ENCODE results near the gene MMRN1.

The MMRN1 gene

DNA sequence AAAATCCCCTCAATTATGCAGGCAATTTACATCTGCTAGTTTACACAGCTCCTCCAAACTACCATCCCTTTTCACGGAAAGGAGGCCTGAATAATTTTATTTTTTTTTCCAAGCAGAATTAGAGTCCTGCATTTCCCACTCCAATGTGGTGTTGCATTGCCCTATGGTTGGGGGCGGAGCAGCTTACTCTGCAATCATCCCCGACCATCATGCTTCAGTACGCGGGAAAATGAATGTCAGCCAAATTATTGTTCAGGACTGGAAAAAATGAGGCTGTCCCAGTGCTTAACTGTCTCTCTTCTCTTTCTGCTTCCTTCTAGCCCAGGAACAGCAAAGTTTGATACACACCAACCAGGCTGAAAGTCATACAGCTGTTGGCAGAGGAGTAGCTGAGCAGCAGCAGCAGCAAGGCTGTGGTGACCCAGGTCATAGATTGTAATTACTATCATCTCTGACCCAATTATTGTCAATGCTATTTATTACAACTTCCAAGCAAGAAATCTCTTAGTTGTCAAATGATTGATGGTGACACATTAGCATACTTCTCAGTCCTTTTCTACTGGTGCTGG, 28.3 kb downstream of the MMRN1 start:
- H3K27ac ChIP-seq: no peak overlapping the region
- CTCF ChIA-PET: interaction anchor here (0.6 kb wide), 1 partner anchor 183 kb away, joined by 7 read pairs; no protein-coding TSS in a partner anchor
- no peak for TF ChIP-seq CTCF (conservative IDR thresholded peaks at IDR 0.05; ENCODE audit: low read depth)
- POLR2A ChIA-PET (ENCODE audit: low non-redundant PET): no interaction called here
- DNase-seq (ENCODE audit: low spot score): no peak

DNA sequence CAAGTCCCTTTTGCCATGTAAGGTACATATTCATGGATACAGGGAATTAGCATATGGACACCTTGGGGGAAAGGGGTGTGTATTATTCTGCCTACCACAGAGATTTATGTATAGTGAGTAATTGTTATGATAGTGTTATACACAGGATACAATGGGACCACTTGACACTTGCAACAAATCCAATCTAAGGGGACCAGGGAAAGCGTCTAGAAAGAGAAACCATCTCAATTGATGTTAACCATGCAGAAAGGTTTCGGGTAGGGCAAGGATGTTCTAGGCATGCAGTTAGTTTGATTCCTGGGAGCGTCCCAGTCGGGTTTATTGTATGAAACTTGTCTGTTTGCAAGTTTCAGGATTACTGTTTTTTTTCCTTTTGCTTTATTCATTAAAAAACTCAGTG, 34.2 kb downstream of the MMRN1 start:
- CTCF ChIA-PET: interaction anchor here (0.7 kb wide), 1 partner anchor 285 kb away, joined by 4 read pairs; no protein-coding TSS in a partner anchor
- H3K27ac ChIP-seq: no peak overlapping the region
- POLR2A ChIA-PET (ENCODE audit: low non-redundant PET): no interaction called here
- no peak for TF ChIP-seq CTCF (conservative IDR thresholded peaks at IDR 0.05; ENCODE audit: low read depth)
- DNase-seq (ENCODE audit: low spot score): no peak

- DNase-seq (ENCODE audit: low spot score): no peak
- no peak for TF ChIP-seq CTCF (conservative IDR thresholded peaks at IDR 0.05; ENCODE audit: low read depth)
- ChIA-PET POLR2A (ENCODE audit: low non-redundant PET) (no interaction called here), CTCF (interaction anchor here (0.5 to 0.7 kb wide), 2 partner anchors 14 to 286 kb away, joined by 4 read pairs; no protein-coding TSS in a partner anchor)
- no peak overlapping the region for H3K27ac ChIP-seq
Measured at GRCh38 chr4:89929425-89930159, 34.9 kb downstream of the MMRN1 start.

DNA sequence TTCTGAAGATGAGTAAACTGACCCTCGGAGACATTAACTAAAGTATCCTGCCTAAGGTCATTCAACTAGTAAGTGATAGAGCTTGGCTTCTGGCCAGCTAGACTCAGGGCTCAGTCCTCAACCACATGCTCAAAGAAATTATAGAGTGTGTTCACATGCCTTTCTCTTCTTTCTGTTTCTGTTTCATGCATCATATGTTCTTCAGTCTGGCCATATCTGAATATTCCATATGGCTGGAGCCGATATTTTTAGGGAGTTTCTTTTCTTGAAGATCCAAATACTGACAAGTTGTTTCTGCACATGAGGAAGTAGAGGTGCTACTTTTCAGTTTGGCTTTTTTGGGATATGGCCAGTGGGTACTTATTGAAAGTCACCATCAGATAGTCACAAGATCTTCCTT, 44.9 kb downstream of the MMRN1 start:
- POLR2A ChIA-PET (ENCODE audit: low non-redundant PET): no interaction called here
- TF ChIP-seq CTCF (conservative IDR thresholded peaks at IDR 0.05; ENCODE audit: low read depth): no peak
- CTCF ChIA-PET: interaction anchor here (0.8 kb wide), 1 partner anchor 9 kb away, joined by 3 read pairs; no protein-coding TSS in a partner anchor
- no peak overlapping the region for H3K27ac ChIP-seq
- DNase-seq (ENCODE audit: low spot score): no peak

DNA sequence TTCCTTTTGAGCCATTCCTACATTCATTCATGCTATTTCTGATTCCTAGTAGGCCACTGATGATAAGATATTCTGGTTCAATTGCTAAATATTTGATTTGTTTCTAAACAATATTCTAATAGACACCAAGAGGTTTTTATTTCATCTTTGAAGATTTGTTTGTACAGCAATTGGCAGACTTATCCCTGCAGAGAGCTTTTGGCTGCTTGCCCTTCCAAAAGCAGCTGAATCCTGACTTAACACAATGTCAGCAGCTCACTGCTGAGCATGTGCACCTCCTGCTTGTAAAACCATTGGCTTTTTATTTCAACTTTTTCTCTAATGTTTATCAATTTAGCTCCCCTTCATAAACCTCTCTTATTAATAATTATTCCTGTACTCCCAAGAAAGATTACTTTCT, 45.3 kb downstream of the MMRN1 start:
- ChIA-PET POLR2A (ENCODE audit: low non-redundant PET) (no interaction called here), CTCF (interaction anchor here (0.8 kb wide), 1 partner anchor 9 kb away, joined by 3 read pairs; no protein-coding TSS in a partner anchor)
- H3K27ac ChIP-seq: no peak overlapping the region
- no peak for TF ChIP-seq CTCF (conservative IDR thresholded peaks at IDR 0.05; ENCODE audit: low read depth)
- DNase-seq (ENCODE audit: low spot score): no peak

DNA sequence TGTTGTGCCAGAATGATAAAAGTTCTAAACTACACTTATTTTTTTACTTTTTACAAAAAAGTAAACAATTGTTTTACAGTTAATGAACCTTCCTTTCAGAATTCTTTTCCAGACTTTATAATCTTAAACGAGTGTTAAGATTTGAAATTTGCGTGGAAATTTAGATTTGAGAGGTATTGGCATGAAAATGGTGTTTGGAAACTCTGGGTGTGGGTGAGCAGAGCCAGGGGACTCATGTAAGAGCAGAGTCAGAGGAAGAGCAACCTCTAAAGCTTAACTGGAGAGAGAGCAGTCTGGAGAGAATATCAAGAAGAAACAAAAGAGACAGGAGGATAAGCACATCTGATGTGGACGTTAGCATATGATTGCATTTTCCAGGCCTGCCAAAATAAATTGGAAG, 48.2 kb downstream of the MMRN1 start:
- no peak for DNase-seq (ENCODE audit: low spot score)
- ChIA-PET POLR2A (ENCODE audit: low non-redundant PET) (no interaction called here), CTCF (no interaction called here)
- no peak for TF ChIP-seq CTCF (conservative IDR thresholded peaks at IDR 0.05; ENCODE audit: low read depth)
- H3K27ac ChIP-seq: no peak overlapping the region
